Measurements from ENCODE around the gene ATXN7L1.

The ATXN7L1 gene

GRCh38 chr7:105707381-105707780, 169.0 kb downstream of the ATXN7L1 start:
- no peak for DNase-seq (ENCODE audit: low read depth, low spot score)

GRCh38 chr7:105705427-105705826, 171.0 kb downstream of the ATXN7L1 start:
- no peak for DNase-seq (ENCODE audit: low read depth, low spot score)

DNA sequence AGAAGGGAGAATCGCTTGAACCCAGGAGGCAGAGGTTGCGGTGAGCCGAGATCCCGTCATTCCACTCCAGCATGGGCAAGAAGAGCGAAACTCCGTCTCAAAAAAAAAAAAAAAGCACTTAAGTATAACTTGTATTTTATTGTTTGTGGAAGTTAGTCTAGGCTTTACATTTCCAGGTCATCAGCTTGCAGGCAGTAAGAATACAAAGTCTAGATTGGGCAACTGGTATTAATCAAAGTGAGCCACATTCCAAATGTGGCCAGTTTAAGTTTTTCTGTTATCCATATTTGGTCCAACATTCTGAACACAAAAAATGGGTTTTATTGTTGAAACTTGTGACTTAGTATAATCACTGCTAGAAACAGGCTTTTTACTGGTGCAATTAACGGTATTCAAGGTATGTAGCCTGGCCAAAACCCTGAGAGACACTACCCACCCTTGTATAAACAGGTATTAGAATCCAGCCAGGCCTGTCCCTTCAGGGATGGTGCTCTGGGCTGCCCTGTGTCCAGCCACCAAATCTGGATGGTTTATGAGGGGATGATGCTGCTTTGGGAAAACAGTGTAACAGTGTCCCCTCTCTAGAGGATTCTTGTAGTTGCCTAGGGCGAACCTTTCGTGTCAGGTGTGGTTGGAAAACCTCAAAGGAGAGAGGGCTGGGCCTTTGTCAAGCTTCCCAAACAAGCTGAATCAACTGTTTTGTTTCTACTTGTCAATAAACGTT, 173.0 kb downstream of the ATXN7L1 start:
- DNase-seq (ENCODE audit: low read depth, low spot score): peak; percentile 61

GRCh38 chr7:105699568-105700236, 176.7 kb downstream of the ATXN7L1 start:
- no peak for DNase-seq (ENCODE audit: low read depth, low spot score)

DNA sequence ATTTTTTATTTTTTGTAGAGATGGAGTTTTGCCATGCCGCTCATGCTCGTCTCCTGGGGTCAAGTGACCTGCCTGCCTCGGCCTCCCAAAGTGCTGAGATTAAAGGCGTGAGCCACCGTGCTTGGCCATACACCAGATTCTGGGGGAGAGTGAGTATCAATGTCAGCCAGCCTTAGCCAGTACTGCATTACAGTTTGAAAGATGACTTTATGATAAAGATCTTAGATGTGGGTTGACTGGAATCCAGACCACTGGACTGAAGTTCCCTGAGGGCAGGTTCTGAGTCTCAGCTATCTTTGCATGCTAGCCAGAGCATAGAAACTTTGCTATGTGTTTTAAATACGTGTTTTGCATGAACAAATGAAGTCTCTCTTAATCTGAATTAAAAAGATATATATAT, 177.9 kb downstream of the ATXN7L1 start:
- DNase-seq (ENCODE audit: low read depth, low spot score): no peak

GRCh38 chr7:105697753-105698152, 178.6 kb downstream of the ATXN7L1 start:
- no peak for DNase-seq (ENCODE audit: low read depth, low spot score)

- peak; percentile 43 for DNase-seq (ENCODE audit: low read depth, low spot score)
Measured at GRCh38 chr7:105697169-105697568, 179.2 kb downstream of the ATXN7L1 start.

DNA sequence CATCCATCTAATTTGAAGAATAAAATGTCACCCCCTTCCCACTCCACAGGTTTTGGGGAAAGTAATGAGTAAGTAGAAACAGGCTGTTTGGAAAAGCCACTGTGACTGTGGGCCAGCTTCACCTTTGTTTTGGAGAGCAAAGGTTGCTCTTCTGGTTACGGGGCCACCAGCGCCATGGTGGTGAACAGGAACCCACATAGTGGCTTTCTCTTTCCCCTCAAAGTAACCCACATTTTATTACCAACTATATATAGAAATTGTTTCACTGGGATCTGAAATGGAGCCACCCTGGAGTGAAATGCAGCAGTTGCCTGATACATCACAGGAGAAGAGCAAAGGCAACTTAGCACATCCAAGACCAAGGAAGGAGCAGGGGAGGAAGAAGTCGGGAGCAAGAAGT, 182.8 kb downstream of the ATXN7L1 start:
- no peak for DNase-seq (ENCODE audit: low read depth, low spot score)

DNA sequence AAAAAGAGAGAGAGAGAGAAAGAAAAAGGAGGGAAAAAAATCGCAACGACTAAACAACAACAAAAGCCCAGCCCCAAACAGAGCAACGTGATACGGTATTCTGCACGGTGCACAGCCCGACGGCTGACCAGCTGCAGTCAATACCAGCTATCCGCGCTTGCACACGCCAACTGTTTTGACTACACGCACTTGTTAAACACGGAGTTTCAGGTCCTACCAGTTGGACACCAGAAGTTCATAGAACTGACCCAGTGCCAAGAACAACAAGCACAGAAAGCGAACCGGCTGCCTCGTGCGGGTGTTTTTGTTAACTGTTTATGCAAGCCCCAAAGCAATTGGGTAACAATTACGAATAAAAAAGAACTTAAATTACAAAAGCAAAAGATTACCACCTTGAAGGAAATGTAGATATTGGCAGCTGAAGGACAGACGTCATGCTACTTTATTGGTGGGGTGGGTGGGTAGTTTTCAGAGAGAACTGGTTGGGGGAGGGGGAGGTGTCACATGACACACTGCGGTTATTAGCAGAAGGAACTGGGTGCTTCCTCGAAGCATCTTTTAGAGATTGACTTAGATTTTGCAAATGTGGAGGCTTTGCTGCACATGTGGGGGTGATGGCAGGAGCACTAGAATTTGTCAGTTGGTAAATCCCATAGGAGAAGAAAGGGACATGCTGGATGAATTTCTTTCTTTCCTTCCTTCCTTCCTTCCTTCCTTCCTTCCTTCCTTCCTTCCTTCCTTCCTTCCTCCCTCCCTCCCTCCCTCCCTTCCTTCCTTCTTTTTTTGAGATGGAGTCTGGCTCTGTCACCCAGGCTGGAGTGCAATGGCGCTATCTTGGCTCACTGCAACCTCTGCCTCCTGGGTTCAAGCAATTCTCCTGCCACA, 184.5 kb downstream of the ATXN7L1 start:
- DNase-seq (ENCODE audit: low read depth, low spot score): peak; percentile 78

GRCh38 chr7:105691082-105691679, 185.2 kb downstream of the ATXN7L1 start:
- peak; percentile 83 for DNase-seq (ENCODE audit: low read depth, low spot score)

- DNase-seq (ENCODE audit: low read depth, low spot score): peak; percentile 69
Measured at GRCh38 chr7:105690325-105690945, 186.0 kb downstream of the ATXN7L1 start.

DNA sequence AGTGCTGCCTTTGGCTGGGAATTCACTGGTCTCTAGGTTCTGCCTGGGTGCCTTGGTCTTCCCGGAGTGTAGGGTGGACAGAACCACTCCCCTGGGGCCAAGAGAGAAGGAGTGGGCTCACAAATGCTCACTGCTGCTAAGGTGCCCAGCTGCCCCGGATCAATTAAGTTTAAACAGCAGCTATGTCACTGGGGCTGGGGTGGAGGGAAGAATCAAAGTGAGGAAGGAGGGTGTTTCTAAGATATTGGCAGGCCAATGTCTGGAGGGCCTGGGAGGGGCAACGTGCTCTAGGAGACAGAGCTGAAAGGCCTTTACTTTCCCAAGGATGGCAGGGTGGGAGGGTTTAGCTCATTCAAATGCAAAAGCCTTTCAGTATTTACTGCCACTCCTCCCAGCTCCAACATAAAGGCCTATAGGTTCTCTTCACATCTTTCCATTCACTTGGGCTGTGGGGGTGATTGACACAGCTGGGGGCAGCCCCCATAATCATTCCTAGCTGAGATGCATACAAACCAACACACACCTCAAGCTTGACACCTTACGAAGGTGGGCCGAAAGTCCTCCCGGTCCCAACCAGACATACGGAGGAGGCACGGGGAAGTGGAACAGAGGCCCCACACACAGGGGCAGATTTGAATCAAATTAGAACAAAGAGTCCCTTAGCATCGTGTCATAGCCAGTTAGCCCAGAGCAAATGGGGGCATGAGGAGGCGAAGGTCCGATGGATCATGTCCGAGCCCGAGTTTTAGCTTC, 187.2 kb downstream of the ATXN7L1 start:
- peak; percentile 95 for DNase-seq (ENCODE audit: low read depth, low spot score)

- DNase-seq (ENCODE audit: low read depth, low spot score): no peak
Measured at GRCh38 chr7:105688617-105689016, 187.8 kb downstream of the ATXN7L1 start.

- DNase-seq (ENCODE audit: low read depth, low spot score): no peak
Measured at GRCh38 chr7:105685161-105685560, 191.2 kb downstream of the ATXN7L1 start.

DNA sequence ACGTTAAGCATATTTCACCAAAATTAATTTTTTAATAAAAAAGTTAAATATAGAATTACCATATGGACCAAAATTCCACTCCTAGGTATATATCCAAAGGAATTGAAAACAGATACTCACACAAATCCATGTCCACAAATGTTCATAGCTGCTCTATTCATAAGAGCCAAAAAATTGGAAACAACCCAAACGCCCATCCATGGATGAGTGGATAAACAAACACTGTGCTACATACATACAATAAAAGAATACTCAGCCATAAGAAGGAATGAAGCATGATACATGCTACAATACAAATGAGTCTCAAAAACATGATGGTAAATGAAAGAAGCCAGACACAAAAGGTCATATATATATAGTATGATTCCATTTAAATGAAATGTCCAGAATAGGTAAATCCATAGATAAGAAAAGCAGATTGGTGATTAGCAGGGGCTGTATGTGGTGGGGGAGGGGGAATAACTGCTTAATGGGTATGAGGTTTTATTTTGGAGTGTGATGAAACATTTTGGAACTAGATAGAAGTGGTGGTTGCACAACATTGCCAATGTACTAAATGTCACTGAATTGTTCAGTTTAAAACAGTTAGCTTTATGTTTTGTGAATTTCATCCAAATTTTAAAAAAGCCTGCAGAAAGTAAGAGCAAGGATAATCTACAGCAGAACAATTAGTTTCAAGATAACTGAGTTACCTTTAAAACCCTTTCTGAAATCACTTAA, 193.9 kb downstream of the ATXN7L1 start:
- DNase-seq (ENCODE audit: low read depth, low spot score): no peak

GRCh38 chr7:105680505-105681187, 195.8 kb downstream of the ATXN7L1 start:
- peak; percentile 92 for DNase-seq (ENCODE audit: low read depth, low spot score)

GRCh38 chr7:105678811-105679495, 197.4 kb downstream of the ATXN7L1 start:
- DNase-seq (ENCODE audit: low read depth, low spot score): peak; percentile 23

DNA sequence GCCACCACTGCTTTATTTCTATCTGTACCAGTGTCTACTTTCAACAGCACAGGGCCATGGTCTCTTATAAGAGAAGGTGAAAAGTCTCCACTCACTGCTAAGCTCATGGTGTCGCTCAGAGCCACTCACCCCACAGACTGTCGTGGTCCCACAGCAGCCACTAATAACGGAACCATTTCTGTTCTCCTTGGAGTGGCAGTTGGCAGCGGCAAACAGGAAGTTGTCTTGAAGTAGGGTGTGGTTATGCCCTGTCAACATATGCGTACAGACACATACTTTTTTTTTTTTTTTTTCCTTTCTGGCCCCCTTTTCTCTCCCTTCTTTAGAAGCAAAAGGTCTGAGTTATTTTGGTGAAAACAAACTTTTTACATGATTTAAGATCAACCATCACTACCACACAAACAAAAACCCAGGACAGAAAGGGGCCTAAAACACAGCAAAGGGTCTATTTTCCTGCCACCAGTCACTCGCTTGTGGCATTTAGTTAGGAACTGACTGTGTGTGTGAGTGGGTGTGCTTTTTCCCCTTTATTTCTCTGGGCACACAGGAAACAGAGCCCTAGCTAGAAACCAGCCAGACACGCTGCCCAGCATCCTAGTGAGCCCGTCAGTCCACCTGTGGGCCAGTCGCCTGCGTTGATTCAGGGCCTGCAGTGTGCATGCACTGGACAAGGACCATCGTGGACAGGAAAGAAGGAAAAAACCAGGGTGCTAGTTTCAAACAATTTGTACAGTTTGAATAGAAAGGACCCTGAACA, 198.4 kb downstream of the ATXN7L1 start:
- no peak for DNase-seq (ENCODE audit: low read depth, low spot score)

Data from ELF-1 (cell line).